RWPE2 (cell line): Measurements from ENCODE around the gene PRR32.
A peak's percentile ranks its signal among the peaks of the same experiment; 100 is the strongest.
"Not testable (repeated sequence)": the region's sequence is repeated elsewhere in the genome, so short reads cannot be mapped to it uniquely, and the experiment has no call there.

Experiments
- ATAC-seq: fragments of 200-7000 bp; cut with Tn5 transposase; 3 replicates; pipeline ENCODE4 v1.9.1; 2021; ENCODE audit warnings: low read depth
- DNase-seq: peaks from one replicate; pipeline ENCODE4 v3.0.0-alpha.2; 2020; ENCODE audit warnings: low spot score
- H3K27ac ChIP-seq: fragments of 450-650 bp; 2 replicates; pipeline ENCODE4 v1.5.1; 2017; ENCODE audit warnings: mild to moderate bottlenecking; ENCODE audit not compliant: poor library complexity, severe bottlenecking
- H3K27me3 ChIP-seq: fragments of 250-450 bp; sonication (Bioruptor Pico); 2 replicates; pipeline ENCODE4 v1.5.1; 2021; ENCODE audit warnings: mild to moderate bottlenecking, moderate library complexity; ENCODE audit not compliant: insufficient read depth, poor library complexity, severe bottlenecking
- H3K36me3 ChIP-seq: fragments of 250-450 bp; sonication (Bioruptor Pico); 2 replicates; pipeline ENCODE4 v1.5.1; 2020; ENCODE audit warnings: low read depth, mild to moderate bottlenecking, moderate library complexity
- H3K4me1 ChIP-seq: fragments of 250-450 bp; sonication (Bioruptor Pico); 2 replicates; pipeline ENCODE4 v1.5.1; 2021; ENCODE audit warnings: mild to moderate bottlenecking, moderate library complexity; ENCODE audit not compliant: insufficient read depth, poor library complexity, severe bottlenecking
- H3K4me3 ChIP-seq: fragments of 250-450 bp; sonication (Bioruptor Pico); 2 replicates; pipeline ENCODE4 v1.5.1; 2021; ENCODE audit warnings: mild to moderate bottlenecking, moderate library complexity; ENCODE audit not compliant: severe bottlenecking
- H3K9me3 ChIP-seq: fragments of 250-450 bp; sonication (Bioruptor Pico); 2 replicates; pipeline ENCODE4 v1.5.1; 2021; ENCODE audit warnings: mild to moderate bottlenecking, moderate library complexity; ENCODE audit not compliant: severe bottlenecking
- CTCF ChIP-seq: fragments of 450-650 bp; IDR thresholded peaks from one replicate; pipeline ENCODE4 v1.5.1; 2017; ENCODE audit warnings: mild to moderate bottlenecking, moderate library complexity; ENCODE audit not compliant: poor library complexity, severe bottlenecking

Gene PRR32

GRCh38 chrX:126819429-126819828 is at the start of gene PRR32:
Gene PRR32 (plus strand): TSS chrX:126819729. CDS start chrX:126819844, 115 bp downstream.
- no peak within 1 kb of the TSS for H3K27ac ChIP-seq
- H3K9me3 ChIP-seq, result no peaks in the 10 kb centered on the region
- H3K4me1 ChIP-seq, result no peaks in the 10 kb centered on the region
- TF ChIP-seq CTCF, result no peak
- DNase-seq, result no peak
- ATAC-seq, result no peak
- H3K27me3 ChIP-seq, result no peaks in the 10 kb centered on the region
- no peak within 1 kb of the TSS for H3K4me3 ChIP-seq
- H3K36me3 ChIP-seq, result no peaks in the 10 kb centered on the region

- ATAC-seq (0 out of 3 replicates have a peak, but pooled peaks have one; percentile 48), DNase-seq (no peak)
- no peak overlapping the region for H3K27ac ChIP-seq
- H3K9me3 ChIP-seq, result no peaks in the 10 kb centered on the region
- no peaks in the 10 kb centered on the region for H3K4me1 ChIP-seq
- H3K4me3 ChIP-seq, result no peak overlapping the region
- no peaks in the 10 kb centered on the region for H3K36me3 ChIP-seq
- H3K27me3 ChIP-seq, result no peaks in the 10 kb centered on the region
- peak; percentile 48 for TF ChIP-seq CTCF
Measured at GRCh38 chrX:126770179-126770578, 49.4 kb upstream of the PRR32 start.

GRCh38 chrX:126785539-126785938 is 34.0 kb upstream of the PRR32 start:
- Histone ChIP-seq H3K4me1 (no peaks in the 10 kb centered on the region), H3K27ac (no peak overlapping the region), H3K4me3 (no peak overlapping the region), H3K36me3 (no peaks in the 10 kb centered on the region), H3K9me3 (no peaks in the 10 kb centered on the region), H3K27me3 (no peaks in the 10 kb centered on the region)
- DNase-seq, result no peak
- ATAC-seq, result no peak
- no peak for TF ChIP-seq CTCF

GRCh38 chrX:126799059-126799458 is 20.5 kb upstream of the PRR32 start:
- no peaks in the 10 kb centered on the region for H3K36me3 ChIP-seq
- H3K9me3 ChIP-seq, result no peaks in the 10 kb centered on the region
- H3K27me3 ChIP-seq, result no peaks in the 10 kb centered on the region
- ATAC-seq (peak; percentile 52; the same call in 2 of the 3 replicates), DNase-seq (no peak)
- H3K4me1 ChIP-seq, result no peaks in the 10 kb centered on the region
- H3K4me3 ChIP-seq, result no peak overlapping the region
- TF ChIP-seq CTCF, result no peak
- no peak overlapping the region for H3K27ac ChIP-seq

- H3K4me3 ChIP-seq, ATAC-seq, H3K9me3 ChIP-seq, H3K27me3 ChIP-seq, H3K36me3 ChIP-seq, H3K27ac ChIP-seq, DNase-seq, H3K4me1 ChIP-seq: not testable (repeated sequence)
Measured at GRCh38 chrX:126806784-126807183, 12.7 kb upstream of the PRR32 start.
